ENCODE measurements around the gene ASIC4.

The ASIC4 gene

GRCh38 chr2:219488149-219488843 is 26.0 kb upstream of the ASIC4 start:
- DNase-seq (ENCODE audit: low read depth), result no peak
- no peak for TF ChIP-seq CTCF (IDR thresholded peaks at IDR 0.05; ENCODE audit: insufficient read depth, low read depth, low read length, missing control alignments)
- no peak overlapping the region for H3K4me3 ChIP-seq (ENCODE audit: low read depth, low read length)

GRCh38 chr2:219488844-219489194 is 25.5 kb upstream of the ASIC4 start:
- DNase-seq (ENCODE audit: low read depth), result no peak
- H3K4me3 ChIP-seq (ENCODE audit: low read depth, low read length), result no peak overlapping the region
- TF ChIP-seq CTCF (IDR thresholded peaks at IDR 0.05; ENCODE audit: insufficient read depth, low read depth, low read length, missing control alignments), result no peak

- no peak for TF ChIP-seq CTCF (IDR thresholded peaks at IDR 0.05; ENCODE audit: insufficient read depth, low read depth, low read length, missing control alignments)
- no peak overlapping the region for H3K4me3 ChIP-seq (ENCODE audit: low read depth, low read length)
- DNase-seq (ENCODE audit: low read depth), result no peak
Observed at GRCh38 chr2:219489315-219489714, 25.0 kb upstream of the ASIC4 start.

- H3K4me3 ChIP-seq (ENCODE audit: low read depth, low read length), result no peak overlapping the region
- no peak for DNase-seq (ENCODE audit: low read depth)
- no peak for TF ChIP-seq CTCF (IDR thresholded peaks at IDR 0.05; ENCODE audit: insufficient read depth, low read depth, low read length, missing control alignments)
Observed at GRCh38 chr2:219490186-219490585, 24.1 kb upstream of the ASIC4 start.

GRCh38 chr2:219490600-219491130 is 23.6 kb upstream of the ASIC4 start:
- no peak for TF ChIP-seq CTCF (IDR thresholded peaks at IDR 0.05; ENCODE audit: insufficient read depth, low read depth, low read length, missing control alignments)
- no peak for DNase-seq (ENCODE audit: low read depth)

GRCh38 chr2:219491278-219491963 is 22.9 kb upstream of the ASIC4 start:
- DNase-seq (ENCODE audit: low read depth), result no peak
- H3K4me3 ChIP-seq (ENCODE audit: low read depth, low read length), result no peak overlapping the region
- no peak for TF ChIP-seq CTCF (IDR thresholded peaks at IDR 0.05; ENCODE audit: insufficient read depth, low read depth, low read length, missing control alignments)

More at GRCh38 chr2:219490600-219491130, 23.6 kb upstream of the ASIC4 start:
- H3K4me3 ChIP-seq (ENCODE audit: low read depth, low read length), result no peak overlapping the region

All from GM12865 (cell line).